H1 (cell line): ENCODE data around the gene MRPL28.

Experiments used
- BRCA1 ChIP-seq: IDR thresholded peaks from 2 replicates; pipeline ENCODE4 v1.6.1; 2012; ENCODE audit warnings: low read depth, low read length, improper control_type of control experiment
- KDM1A ChIP-seq: fragments of 200-600, 300-600 bp; sonication (generic); IDR thresholded peaks from 2 replicates; pipeline ENCODE4 v1.7.1; 2016; ENCODE audit warnings: mild to moderate bottlenecking, low read length, borderline replicate concordance
- MAX ChIP-seq: IDR thresholded peaks from 2 replicates; pipeline ENCODE4 v1.6.1; 2012; ENCODE audit warnings: inconsistent platforms
- PHF8 ChIP-seq: fragments of 200-600 bp; sonication (generic); conservative IDR thresholded peaks from 2 replicates; pipeline ENCODE4 v1.7.1; 2012; ENCODE audit warnings: low read depth, mild to moderate bottlenecking, inconsistent platforms, low read length, moderate library complexity
- POLR2A ChIP-seq, 2 experiments: IDR thresholded peaks; 1 replicate in 1 of 2; 2 replicates in 1 of 2; pipeline ENCODE4 v1.6.1; 2011; ENCODE audit warnings: low read depth in 2 of 2, low read length in 2 of 2, mild to moderate bottlenecking in 2 of 2; ENCODE audit errors: control extremely low read depth in 1 of 2
- RAD21 ChIP-seq, 2 experiments: IDR thresholded peaks in 1 of 2; conservative IDR thresholded peaks in 1 of 2; 2 replicates each; pipeline ENCODE4 v1.6.1; 2011; ENCODE audit warnings: low read depth in 2 of 2, low read length in 2 of 2, improper control_type of control experiment in 1 of 2, inconsistent platforms in 1 of 2, mild to moderate bottlenecking in 1 of 2, moderate library complexity in 1 of 2
- RFX5 ChIP-seq: IDR thresholded peaks from 2 replicates; pipeline ENCODE4 v1.6.1; 2011; ENCODE audit warnings: low read depth, low read length, improper control_type of control experiment, borderline replicate concordance
- SIN3A ChIP-seq, 2 experiments: IDR thresholded peaks in 1 of 2; conservative IDR thresholded peaks in 1 of 2; 2 replicates each; pipeline ENCODE4 v1.6.1; 2011 to 2012; ENCODE audit warnings: low read length in 2 of 2, improper control_type of control experiment in 1 of 2, low read depth in 1 of 2, mild to moderate bottlenecking in 1 of 2
- TBP ChIP-seq: IDR thresholded peaks from 2 replicates; pipeline ENCODE4 v1.6.1; 2011; ENCODE audit warnings: low read depth, low read length, improper control_type of control experiment

GRCh38 chr16:363766-364490 is 6.4 kb downstream of the MRPL28 start:
- TF ChIP-seq POLR2A (IDR thresholded peaks at IDR 0.05; ENCODE audit: control extremely low read depth in 1 of 2, low read depth in 2 of 2, low read length in 2 of 2) (no peak), RAD21 (IDR thresholded peaks at IDR 0.05 in 1 of 2, conservative IDR thresholded peaks at IDR 0.05 in 1 of 2; ENCODE audit: low read depth in 2 of 2, low read length in 2 of 2) (no peak), TBP (no peak), KDM1A (no peak), MAX (no peak), BRCA1 (no peak), PHF8 (no peak), RFX5 (no peak), SIN3A (conservative IDR thresholded peaks at IDR 0.05 in 1 of 2, IDR thresholded peaks at IDR 0.05 in 1 of 2; ENCODE audit: low read depth in 1 of 2, low read length in 2 of 2) (no peak)
